HCT116 (cell line): ENCODE data around the gene HDAC7. TPM values are rescaled to one million over a fixed set of nuclear protein-coding genes. Genes with fewer than 3 reads are reported as not detected.

Experiments
- ATAC-seq: fragments of 200-7000 bp; cut with Tn5 transposase; 2 replicates; pipeline ENCODE4 v1.9.1; 2020; ENCODE audit warnings: mild to moderate bottlenecking, moderate library complexity
- BruUV-seq: library from RNA; stranded (reverse); fragments of 400-500 nt; replicated peaks from 2 replicates; lab custom pipeline; 2021; lab: Mats Ljungman, UMichigan
- CTCF ChIA-PET: fragments of 300-600 bp; sonication (Branson Sonifier 250); formaldehyde crosslinking; loops from one replicate; lab custom pipeline; 2021; ENCODE audit warnings: antibody characterized with exemption; lab: Charles Lee
- POLR2A ChIA-PET: fragments of 300-600, 350-600 bp; sonication (Branson Sonifier 250); formaldehyde crosslinking; loops from one replicate; lab custom pipeline; 2021; ENCODE audit warnings: antibody characterized with exemption; lab: Charles Lee
- RAD21 ChIA-PET, 2 experiments: fragments of 300-600 bp; sonication (Branson Sonifier 250); formaldehyde crosslinking; loops; one replicate each; lab custom pipeline; 2023; ENCODE audit warnings: low total read pairs in 2 of 2; ENCODE audit not compliant: uncharacterized antibody in 2 of 2, unreplicated experiment in 2 of 2, low non-redundant PET in 1 of 2; lab: Charles Lee
- DNase-seq: peaks from one replicate; pipeline ENCODE4 v3.0.0-alpha.2; 2010; ENCODE audit warnings: low read depth, low spot score
- H2AFZ ChIP-seq: fragments of 200-600 bp; shearing (Covaris generic), sonication (generic); 2 replicates; pipeline ENCODE4 v1.6.1; 2017; ENCODE audit warnings: low read depth, mixed run types, mixed read lengths, antibody characterized with exemption, low read length; ENCODE audit not compliant: poor library complexity, severe bottlenecking
- H3K27ac ChIP-seq: 2 replicates; pipeline ENCODE4 v1.5.1; 2012; ENCODE audit warnings: low read depth, low read length
- H3K27me3 ChIP-seq: fragments of 200-600 bp; sonication (generic); 2 replicates; pipeline ENCODE4 v1.6.1; 2016; ENCODE audit warnings: mixed run types, low read length, mixed read lengths; ENCODE audit not compliant: insufficient read depth
- H3K36me3 ChIP-seq, 2 experiments: fragments of 200-500 bp in 1 of 2; fragments of 200-600 bp in 1 of 2; sonication (Bioruptor generic) in 1 of 2; sonication (generic) in 1 of 2; 2 replicates each; pipeline versions ENCODE4 v1.5.1 to v1.6.1; 2014 to 2016; ENCODE audit warnings: low read length in 2 of 2, inconsistent platforms in 1 of 2, mixed read lengths in 1 of 2, mixed run types in 1 of 2; ENCODE audit not compliant: insufficient read depth in 2 of 2, control insufficient read depth in 1 of 2
- H3K4me1 ChIP-seq, 2 experiments: fragments of 200-600 bp in 1 of 2; sonication (generic) in 1 of 2; 2 replicates each; pipeline versions ENCODE4 v1.5.1 to v1.6.1; 2012 to 2017; ENCODE audit warnings: low read length in 2 of 2, inconsistent platforms in 1 of 2, mild to moderate bottlenecking in 1 of 2, mixed read lengths in 1 of 2, mixed run types in 1 of 2, moderate library complexity in 1 of 2; ENCODE audit not compliant: insufficient read depth in 2 of 2, control insufficient read depth in 1 of 2
- H3K4me2 ChIP-seq: fragments of 200-600 bp; sonication (generic); 2 replicates; pipeline ENCODE4 v1.6.1; 2017; ENCODE audit warnings: mixed run types, low read length, mixed read lengths
- H3K4me3 ChIP-seq, 2 experiments: fragments of 200-600 bp in 1 of 2; sonication (generic) in 1 of 2; replicated peaks in 1 of 2; 2 replicates each; pipeline ENCODE4 v1.5.1; 2011 to 2016; ENCODE audit warnings: low read length in 2 of 2, control low read depth in 1 of 2, low read depth in 1 of 2, mild to moderate bottlenecking in 1 of 2, mixed read lengths in 1 of 2, mixed run types in 1 of 2
- H3K79me2 ChIP-seq: fragments of 200-600 bp; sonication (generic); 2 replicates; pipeline ENCODE4 v1.6.1; 2017; ENCODE audit warnings: mild to moderate bottlenecking, mixed run types, low read length, moderate library complexity, mixed read lengths; ENCODE audit not compliant: insufficient read depth
- H3K9ac ChIP-seq: fragments of 200-600 bp; sonication (generic); 2 replicates; pipeline ENCODE4 v1.6.1; 2016; ENCODE audit warnings: low read length, mixed read lengths
- H3K9me2 ChIP-seq: fragments of 200-600 bp; sonication (generic), shearing (Covaris generic); 2 replicates; pipeline ENCODE4 v1.6.1; 2017; ENCODE audit warnings: mixed run types, mild to moderate bottlenecking, moderate library complexity; ENCODE audit not compliant: insufficient read depth
- H3K9me3 ChIP-seq, 2 experiments: fragments of 200-500 bp in 1 of 2; fragments of 200-600 bp in 1 of 2; sonication (Bioruptor generic) in 1 of 2; sonication (generic) in 1 of 2; 2 replicates each; pipeline ENCODE4 v1.6.1; 2014 to 2017; ENCODE audit warnings: low read length in 2 of 2, mixed read lengths in 2 of 2, inconsistent platforms in 1 of 2, low read depth in 1 of 2, mild to moderate bottlenecking in 1 of 2, mixed run types in 1 of 2, moderate library complexity in 1 of 2; ENCODE audit not compliant: control insufficient read depth in 1 of 2, insufficient read depth in 1 of 2
- H4K20me1 ChIP-seq: fragments of 200-600 bp; sonication (generic), shearing (Covaris generic); 2 replicates; pipeline ENCODE4 v1.6.1; 2017; ENCODE audit warnings: mixed run types, mild to moderate bottlenecking, moderate library complexity; ENCODE audit not compliant: insufficient read depth
- CEBPB ChIP-seq: IDR thresholded peaks from 2 replicates; pipeline ENCODE4 v1.6.1; 2012; ENCODE audit warnings: low read depth
- ELF1 ChIP-seq: IDR thresholded peaks from 2 replicates; pipeline ENCODE4 v1.6.1; 2012; ENCODE audit warnings: low read depth, borderline replicate concordance
- YY1 ChIP-seq: IDR thresholded peaks from 2 replicates; pipeline ENCODE4 v1.6.1; 2011; ENCODE audit warnings: low read length, low read depth, moderate library complexity, mild to moderate bottlenecking; ENCODE audit not compliant: insufficient replicate concordance; ENCODE audit errors: extremely low read depth
- ZBTB33 ChIP-seq: IDR thresholded peaks from 2 replicates; pipeline ENCODE4 v1.6.1; 2011; ENCODE audit warnings: mild to moderate bottlenecking, low read length, moderate library complexity; ENCODE audit not compliant: insufficient replicate concordance; ENCODE audit errors: extremely low read depth
- ZFX ChIP-seq: fragments of 450-650 bp; IDR thresholded peaks from 2 replicates; pipeline ENCODE4 v1.6.1; 2017
- ZNF274 ChIP-seq: fragments of 200-500 bp; sonication (Bioruptor generic); IDR thresholded peaks from 2 replicates; pipeline ENCODE4 v1.6.1; 2014; ENCODE audit warnings: mild to moderate bottlenecking, low read depth, low read length, inconsistent platforms
- intact Hi-C: fragments of 100-400 bp; cut with micrococcal nuclease; formaldehyde crosslinking; loops from 2 replicates; pipeline ENCODE4 v1.10.0; 2022
- total RNA-seq: library from RNA; stranded (reverse); gene quantifications from one replicate; pipeline ENCODE4 v1.2.1, GENCODE V29; 2021; ENCODE audit not compliant: unreplicated experiment

HDAC7 gene
- total RNA-seq, 1 experiment from 2014 or later, result 38.1 TPM

GRCh38 chr12:47744778-47745436 lies 74.8 kb downstream of the HDAC7 start:
- Histone ChIP-seq H3K9ac (no peak overlapping the region), H3K27ac (no peak overlapping the region), H3K79me2 (no peaks in the 10 kb centered on the region), H3K27me3 (no peaks in the 10 kb centered on the region), H3K4me1 (peaks cover 24 to 34% of the 10 kb centered on the region in 2 experiments), H4K20me1 (no peaks in the 10 kb centered on the region), H2AFZ (no peak overlapping the region), H3K4me2 (no peak overlapping the region), H3K9me2 (no peaks in the 10 kb centered on the region), H3K9me3 (no peaks in the 10 kb centered on the region), H3K4me3 (no peak overlapping the region), H3K36me3 (no peaks in the 10 kb centered on the region)
- BruUV-seq, result no TSS peak
- RAD21 ChIA-PET, result interaction anchor here (1.1 to 5.5 kb wide), 5 partner anchors 22 to 93 kb away, joined by 3 to 61 read pairs (median 14); no protein-coding TSS in a partner anchor
- POLR2A ChIA-PET, result interaction anchor here (1.1 kb wide), 1 partner anchor 94 kb away, joined by 3 read pairs; no protein-coding TSS in a partner anchor
- no peak for ATAC-seq
- intact Hi-C loops, result loop anchor here (1.0 kb wide), 3 partner anchors 22 to 93 kb away; no protein-coding TSS in a partner anchor
- CTCF ChIA-PET, result interaction anchor here (0.6 to 6.2 kb wide), 9 partner anchors 11 to 1275 kb away, joined by 3 to 197 read pairs (median 21); partner anchors contain the start of genes RAPGEF3 and SLC48A1
- no peak for TF ChIP-seq ZBTB33
- TF ChIP-seq YY1, result no peak
- no peak for TF ChIP-seq ZFX
- no peak for TF ChIP-seq ZNF274
- TF ChIP-seq ELF1, result no peak
- no peak for TF ChIP-seq CEBPB
- DNase-seq, result no peak
